Coronary artery (tissue), 2 donors: ENCODE data around the gene CATSPERD.
A peak's percentile ranks its signal among the peaks of the same experiment; 100 is the strongest.

Experiments used
- DNase-seq: peaks from one replicate; pipeline ENCODE4 v3.0.0-alpha.2; 2017; ENCODE audit warnings: low spot score
- H3K27ac ChIP-seq, 2 donors: fragments of 200-600 bp; sonication (generic); one replicate each; pipeline ENCODE4 v1.5.1; 2016 to 2019
- H3K4me3 ChIP-seq: fragments of 200-600 bp; sonication (generic); 2 replicates; pipeline ENCODE4 v1.5.1; 2016; ENCODE audit warnings: mild to moderate bottlenecking, moderate library complexity
- TF ChIP-seq, protein P1 (sequence below): fragments of 200-600 bp; sonication (generic); IDR thresholded peaks from one replicate; pipeline ENCODE4 v1.5.1; 2019; ENCODE audit warnings: antibody characterized with exemption

Gene CATSPERD

DNA sequence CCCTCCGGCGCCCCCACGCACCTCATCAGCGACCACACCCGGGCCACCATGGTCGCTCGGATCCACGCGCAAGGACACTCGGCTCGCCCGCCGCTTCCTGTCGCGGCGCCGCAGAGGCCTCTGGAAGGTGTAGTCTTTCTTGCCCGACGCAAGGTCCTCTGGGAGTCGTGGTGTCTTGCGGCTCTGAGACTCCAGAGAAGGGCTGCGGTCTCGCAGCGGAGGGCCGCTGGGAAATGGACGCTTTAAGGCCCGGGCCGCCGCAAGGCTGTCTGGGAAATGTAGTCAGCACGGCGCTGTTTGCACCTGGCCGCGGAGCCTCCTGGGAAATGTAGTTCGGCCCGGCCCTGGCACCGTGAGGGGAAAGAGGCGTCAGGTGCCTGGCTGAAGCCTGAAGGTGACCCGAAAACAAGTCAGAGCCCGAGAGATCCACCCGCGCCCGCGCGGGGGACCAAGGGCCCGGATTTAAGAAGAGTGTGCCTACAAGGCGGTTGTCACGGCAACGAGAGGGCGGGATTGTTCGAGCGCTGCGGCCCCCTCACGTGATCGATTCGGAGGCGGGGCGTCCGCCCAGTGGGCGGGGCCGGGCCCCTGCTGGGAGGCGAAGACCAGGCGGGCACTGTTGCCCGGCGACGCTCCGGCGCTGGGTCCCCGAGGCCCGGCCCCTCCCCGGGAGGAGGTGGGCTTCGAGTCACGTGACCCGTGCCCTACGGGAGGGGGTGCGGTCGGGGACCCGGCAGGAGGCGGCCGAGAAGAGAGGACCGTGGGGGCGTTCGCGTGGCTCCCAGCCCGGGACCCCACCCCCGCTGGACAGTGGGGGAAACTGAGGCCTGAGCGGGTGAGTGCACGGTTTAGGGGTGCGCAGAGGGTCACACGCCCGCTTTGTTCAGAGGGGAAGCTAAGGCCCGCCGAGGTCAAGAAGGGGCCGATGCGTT is 39.7 kb upstream of the CATSPERD start, which contains the start of the genes HSD11B1L and MICOS13:
Gene HSD11B1L (plus strand): TSS at position 591 of the 932 bp plus-strand sequence. CDS start 3,806 bp downstream, outside the sequence.
Gene MICOS13 (minus strand): TSS at position 80 of the 932 bp plus-strand sequence. CDS start 30 bp downstream, at position 50.
- peak within 1 kb of the TSS; percentile 93 for H3K4me3 ChIP-seq
- TF ChIP-seq, protein P1, sequence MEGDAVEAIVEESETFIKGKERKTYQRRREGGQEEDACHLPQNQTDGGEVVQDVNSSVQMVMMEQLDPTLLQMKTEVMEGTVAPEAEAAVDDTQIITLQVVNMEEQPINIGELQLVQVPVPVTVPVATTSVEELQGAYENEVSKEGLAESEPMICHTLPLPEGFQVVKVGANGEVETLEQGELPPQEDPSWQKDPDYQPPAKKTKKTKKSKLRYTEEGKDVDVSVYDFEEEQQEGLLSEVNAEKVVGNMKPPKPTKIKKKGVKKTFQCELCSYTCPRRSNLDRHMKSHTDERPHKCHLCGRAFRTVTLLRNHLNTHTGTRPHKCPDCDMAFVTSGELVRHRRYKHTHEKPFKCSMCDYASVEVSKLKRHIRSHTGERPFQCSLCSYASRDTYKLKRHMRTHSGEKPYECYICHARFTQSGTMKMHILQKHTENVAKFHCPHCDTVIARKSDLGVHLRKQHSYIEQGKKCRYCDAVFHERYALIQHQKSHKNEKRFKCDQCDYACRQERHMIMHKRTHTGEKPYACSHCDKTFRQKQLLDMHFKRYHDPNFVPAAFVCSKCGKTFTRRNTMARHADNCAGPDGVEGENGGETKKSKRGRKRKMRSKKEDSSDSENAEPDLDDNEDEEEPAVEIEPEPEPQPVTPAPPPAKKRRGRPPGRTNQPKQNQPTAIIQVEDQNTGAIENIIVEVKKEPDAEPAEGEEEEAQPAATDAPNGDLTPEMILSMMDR, result no peak
- peak within 1 kb of the TSS; percentile 89 to 94 for H3K27ac ChIP-seq
- peak; percentile 99 for DNase-seq

- TF ChIP-seq, protein P1, result no peak
- peak; percentile 72 for DNase-seq
- Histone ChIP-seq H3K4me3 (peak overlapping the region; percentile 93), H3K27ac (peak overlapping the region in 1 of 2 donors; percentile 94)
These were observed 38.9 kb upstream of the CATSPERD start for GRCh38 chr19:5681391-5682106.

GRCh38 chr19:5682107-5682482 is 38.3 kb upstream of the CATSPERD start:
- Histone ChIP-seq H3K4me3 (no peak overlapping the region), H3K27ac (no peak overlapping the region)
- TF ChIP-seq, protein P1, result no peak
- DNase-seq, result peak; percentile 69

GRCh38 chr19:5683177-5683886 is 37.1 kb upstream of the CATSPERD start:
- Histone ChIP-seq H3K4me3 (no peak overlapping the region), H3K27ac (no peak overlapping the region)
- TF ChIP-seq, protein P1, result no peak
- DNase-seq, result peak; percentile 64

DNA sequence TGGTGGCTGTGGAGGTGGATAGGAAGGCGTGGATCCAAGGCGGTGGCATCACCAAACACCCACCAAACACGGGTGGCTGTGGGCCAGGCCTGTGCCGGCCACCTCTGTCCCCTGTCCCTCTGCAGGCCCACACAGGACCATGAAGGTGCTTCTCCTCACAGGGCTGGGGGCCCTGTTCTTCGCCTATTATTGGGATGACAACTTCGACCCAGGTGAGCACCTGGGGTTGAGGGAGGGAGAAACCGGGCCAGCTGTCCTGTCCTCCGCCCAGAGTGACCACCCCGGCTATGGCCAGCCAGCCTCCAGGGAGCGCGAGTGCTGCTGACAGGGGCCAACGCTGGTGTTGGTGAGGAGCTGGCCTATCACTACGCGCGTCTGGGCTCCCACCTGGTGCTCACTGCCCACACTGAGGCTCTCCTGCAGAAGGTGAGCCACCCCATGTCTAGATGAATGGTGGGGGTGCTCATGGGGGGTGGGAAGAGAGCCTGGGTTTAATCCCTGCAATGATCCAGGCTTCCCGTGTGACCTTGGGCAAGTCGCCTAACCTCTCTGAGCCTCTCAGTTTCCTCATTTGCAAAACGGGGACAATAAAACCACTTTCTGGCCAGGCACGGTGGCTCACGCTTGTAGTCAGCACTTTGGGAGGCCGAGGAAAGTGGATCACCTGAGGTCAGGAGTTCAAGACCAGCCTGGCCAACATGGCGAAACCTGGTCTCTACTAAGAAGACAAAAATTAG is 35.6 kb upstream of the CATSPERD start:
- TF ChIP-seq, protein P1, result no peak
- H3K27ac ChIP-seq, result no peak overlapping the region
- H3K4me3 ChIP-seq, result no peak overlapping the region
- peak; percentile 76 for DNase-seq

DNA sequence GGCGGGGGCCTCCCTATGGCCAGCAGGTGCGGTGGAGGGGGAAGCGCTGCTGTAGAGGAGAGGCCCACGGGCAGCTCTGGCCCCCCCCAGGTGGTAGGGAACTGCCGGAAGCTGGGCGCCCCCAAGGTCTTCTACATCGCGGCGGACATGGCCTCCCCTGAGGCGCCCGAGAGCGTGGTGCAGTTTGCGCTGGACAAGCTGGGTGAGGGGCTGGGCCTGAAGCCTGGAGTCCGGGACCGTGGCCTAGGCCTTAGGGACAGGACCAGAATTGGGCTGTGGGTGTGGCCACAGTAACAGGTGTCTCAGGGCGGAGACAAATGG is 34.2 kb upstream of the CATSPERD start:
- peak overlapping the region; percentile 70 for H3K4me3 ChIP-seq
- TF ChIP-seq, protein P1, result no peak
- DNase-seq, result peak; percentile 82
- peak overlapping the region; percentile 63 to 85 for H3K27ac ChIP-seq
